Astrocyte (in vitro differentiated cells and primary cell): Measurements from ENCODE around the gene PLS3.

Source experiments
- CTCF ChIP-seq: IDR thresholded peaks from 2 replicates; pipeline ENCODE4 v1.5.1; 2011; ENCODE audit warnings: low read depth, mild to moderate bottlenecking, inconsistent platforms, low read length, moderate library complexity; ENCODE audit not compliant: insufficient read depth
- EZH2 ChIP-seq: IDR thresholded peaks from 2 replicates; pipeline ENCODE4 v1.6.1; 2012; ENCODE audit warnings: mild to moderate bottlenecking, low read length, inconsistent platforms; ENCODE audit not compliant: insufficient read depth

GRCh38 chrX:115559672-115560071 lies 1.3 kb upstream of the PLS3 start:
- TF ChIP-seq CTCF: no peak
- no peak for TF ChIP-seq EZH2
